ENCODE results near the gene HARS2.
"Not testable (repeated sequence)": the region's sequence is repeated elsewhere in the genome, so short reads cannot be mapped to it uniquely, and the experiment has no call there.

The HARS2 gene

DNA sequence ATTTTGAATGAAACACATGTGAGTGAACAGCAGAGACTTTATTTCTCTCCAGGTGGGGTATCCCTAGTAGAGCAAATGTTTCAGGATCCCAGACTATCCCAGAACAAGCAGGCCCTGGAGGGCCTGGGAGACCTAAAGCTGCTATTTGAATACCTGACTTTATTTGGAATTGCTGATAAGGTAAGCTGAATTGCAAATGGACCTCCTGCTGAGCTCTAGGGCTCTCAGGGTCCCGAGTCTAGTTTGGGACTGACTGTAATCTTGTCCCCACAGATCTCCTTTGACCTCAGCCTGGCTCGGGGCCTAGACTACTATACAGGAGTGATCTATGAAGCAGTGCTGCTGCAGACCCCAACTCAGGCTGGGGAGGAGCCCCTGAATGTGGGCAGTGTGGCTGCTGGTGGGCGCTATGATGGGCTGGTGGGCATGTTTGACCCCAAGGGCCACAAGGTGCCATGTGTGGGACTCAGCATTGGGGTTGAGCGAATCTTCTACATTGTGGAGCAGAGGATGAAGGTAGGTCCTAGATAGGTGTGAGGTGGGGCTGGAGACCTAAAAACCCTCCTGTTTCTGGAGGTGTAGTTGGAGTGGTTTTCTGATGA, 5.7 kb downstream of the HARS2 start:
- no peak for DNase-seq
- in situ Hi-C loops (cut with MboI; ENCODE audit: low pct_unique_long_range_greater_than_20kb, low sequenced_read_pairs) = no loop called here

DNA sequence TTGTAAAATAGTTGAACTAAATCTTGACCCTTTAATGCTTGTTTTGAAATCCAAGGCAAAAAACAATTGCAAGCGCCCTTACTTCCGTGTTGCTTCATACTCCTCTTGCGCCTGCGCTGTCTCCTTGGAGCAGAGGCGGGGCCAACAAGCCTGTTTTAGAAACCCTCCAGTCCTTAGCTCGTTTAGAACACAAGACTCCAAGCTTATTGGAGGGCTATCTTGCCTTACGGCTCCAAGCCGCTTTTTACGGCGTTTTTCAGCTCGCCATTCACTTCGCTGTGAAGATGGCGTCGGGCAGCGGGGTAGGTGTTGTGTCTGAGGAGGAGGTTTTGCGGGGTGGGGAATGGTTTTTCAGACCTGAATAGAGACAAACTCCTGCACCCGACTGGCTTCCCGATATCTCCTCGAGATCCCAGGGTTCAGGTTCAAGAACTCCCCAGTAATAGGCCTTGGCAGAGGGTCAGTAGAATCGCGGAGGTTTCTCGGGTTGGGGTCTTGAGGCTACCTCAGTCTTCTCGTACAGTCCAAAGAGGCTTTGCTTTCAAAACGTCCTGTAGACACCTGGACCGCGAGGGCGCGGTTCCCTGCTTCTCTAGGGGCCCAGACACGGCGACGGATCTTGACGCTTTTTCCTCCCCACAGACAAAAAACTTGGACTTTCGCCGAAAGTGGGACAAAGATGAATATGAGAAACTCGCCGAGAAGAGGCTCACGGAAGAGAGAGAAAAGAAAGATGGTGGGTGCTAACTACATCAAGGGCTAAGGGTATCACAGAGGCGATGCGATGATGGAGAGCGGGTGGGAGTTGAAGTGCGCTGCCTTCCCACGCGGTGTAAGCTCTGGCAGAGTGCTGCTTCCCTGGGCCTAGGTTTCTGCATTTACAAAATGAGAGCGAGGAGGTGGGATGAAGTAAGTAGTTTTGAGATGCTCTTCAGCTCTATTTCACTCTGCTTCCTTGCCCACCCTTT, 9.2 kb downstream of the HARS2 start, which contains the start of gene ZMAT2:
ZMAT2 (plus strand) TSS at position 271 of the 968 bp plus-strand sequence; CDS start at position 285, 14 bp downstream.
- in situ Hi-C loops (cut with MboI; ENCODE audit: low pct_unique_long_range_greater_than_20kb, low sequenced_read_pairs) = loop anchor here (25.0 kb wide), 1 partner anchor 463 kb away; no protein-coding TSS in a partner anchor
- DNase-seq = peak; percentile 95

DNA sequence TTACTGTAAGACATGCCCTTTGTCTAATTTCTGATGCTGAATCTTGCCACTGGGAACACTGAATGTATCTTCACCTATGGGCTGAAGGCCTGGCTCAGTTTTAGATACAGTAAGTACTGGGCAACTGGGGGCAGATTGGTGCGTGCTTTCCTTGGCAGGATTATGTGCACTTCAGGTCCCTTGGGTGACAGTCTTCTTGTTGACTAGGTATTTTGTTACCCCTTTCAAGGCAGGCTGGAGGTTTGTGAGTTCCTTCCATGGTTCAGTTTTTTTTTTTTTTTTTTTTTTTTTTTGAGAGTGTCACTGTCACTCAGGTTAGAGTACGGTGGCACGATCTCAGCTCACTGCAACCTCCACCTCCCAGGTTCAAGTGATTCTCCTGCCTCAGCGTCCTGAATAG, 16.6 kb downstream of the HARS2 start:
- in situ Hi-C loops (cut with MboI; ENCODE audit: low pct_unique_long_range_greater_than_20kb, low sequenced_read_pairs) = loop anchor here (25.0 kb wide), 1 partner anchor 471 kb away; no protein-coding TSS in a partner anchor
- no peak for DNase-seq

DNA sequence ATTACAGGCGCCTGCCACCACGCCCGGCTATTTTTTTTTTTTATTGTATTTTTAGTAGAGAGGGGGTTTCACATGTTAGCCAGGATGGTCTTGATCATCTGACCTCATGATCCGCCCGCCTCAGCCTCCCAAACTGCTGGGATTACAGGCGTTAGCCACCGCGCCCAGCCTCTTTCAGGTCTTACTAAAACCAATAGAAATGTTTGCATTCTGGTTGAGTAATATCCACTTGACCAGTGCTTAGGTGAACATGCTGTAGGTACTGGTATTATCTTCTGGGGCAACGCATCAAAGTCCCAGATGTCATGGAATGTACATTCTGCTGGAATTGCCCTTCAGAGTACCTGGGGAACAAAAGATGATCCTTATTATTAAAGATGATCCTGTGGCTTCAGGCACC, 17.5 kb downstream of the HARS2 start:
- DNase-seq = not testable (repeated sequence)
- in situ Hi-C loops (cut with MboI; ENCODE audit: low pct_unique_long_range_greater_than_20kb, low sequenced_read_pairs) = loop anchor here (25.0 kb wide), 1 partner anchor 471 kb away; no protein-coding TSS in a partner anchor

DNA sequence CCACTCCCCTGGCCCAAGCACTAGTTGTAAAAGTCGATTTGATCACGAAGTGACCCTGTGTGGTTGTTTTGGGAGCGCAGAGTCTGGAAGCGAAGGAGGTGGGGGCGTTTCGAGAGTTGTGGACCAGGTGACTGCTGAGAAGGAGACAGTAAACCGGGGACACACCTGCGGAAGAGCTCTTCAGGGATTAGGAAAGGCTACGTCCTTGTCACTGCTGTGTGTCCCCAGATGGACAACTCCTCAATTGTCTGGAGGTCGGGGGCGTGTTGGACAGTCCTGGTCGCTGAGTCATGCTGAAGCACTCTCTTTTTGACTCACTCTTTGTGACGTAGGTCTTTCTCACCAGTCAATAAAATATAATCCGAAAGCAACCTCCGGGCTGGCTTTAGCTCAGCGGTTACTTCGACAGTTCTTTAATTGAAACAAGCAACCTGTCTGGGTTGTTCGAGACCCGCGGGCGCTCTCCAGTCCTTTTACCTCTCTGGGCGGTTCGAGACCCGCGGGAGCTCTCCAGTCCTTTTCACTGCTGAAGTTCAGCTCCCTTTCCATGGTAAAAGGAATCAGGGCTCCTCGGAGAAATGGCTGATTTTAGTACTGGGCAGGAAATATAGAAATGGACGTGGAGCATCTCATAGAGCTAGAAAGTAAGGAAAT, 19.8 kb downstream of the HARS2 start:
- in situ Hi-C loops (cut with MboI; ENCODE audit: low pct_unique_long_range_greater_than_20kb, low sequenced_read_pairs) = loop anchor here (10.0 to 25.0 kb wide), 2 partner anchors 346 to 474 kb away; partner anchors contain the start of gene SLC4A9
- peak; percentile 99 for DNase-seq

DNA sequence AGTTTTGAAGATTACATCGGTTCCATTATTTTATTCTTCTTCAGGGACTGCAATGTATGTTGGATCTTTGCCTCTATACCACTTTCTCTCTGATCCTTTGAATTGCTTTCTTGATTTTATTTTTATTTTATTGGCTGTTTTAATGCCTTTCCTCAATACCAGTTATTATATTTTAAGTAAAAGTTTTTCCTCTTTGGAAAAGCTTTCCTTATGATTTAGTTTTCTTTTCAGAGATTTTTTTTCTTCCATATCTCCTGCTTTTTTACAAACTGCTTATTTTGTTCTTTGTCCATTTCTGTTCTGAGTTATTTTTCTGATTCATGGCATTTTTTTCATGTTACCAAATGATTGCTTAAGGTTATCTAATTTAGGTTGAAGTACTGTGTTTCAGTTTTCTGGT, 20.5 kb downstream of the HARS2 start:
- DNase-seq = no peak
- in situ Hi-C loops (cut with MboI; ENCODE audit: low pct_unique_long_range_greater_than_20kb, low sequenced_read_pairs) = loop anchor here (10.0 to 25.0 kb wide), 2 partner anchors 347 to 474 kb away; partner anchors contain the start of gene SLC4A9

DNA sequence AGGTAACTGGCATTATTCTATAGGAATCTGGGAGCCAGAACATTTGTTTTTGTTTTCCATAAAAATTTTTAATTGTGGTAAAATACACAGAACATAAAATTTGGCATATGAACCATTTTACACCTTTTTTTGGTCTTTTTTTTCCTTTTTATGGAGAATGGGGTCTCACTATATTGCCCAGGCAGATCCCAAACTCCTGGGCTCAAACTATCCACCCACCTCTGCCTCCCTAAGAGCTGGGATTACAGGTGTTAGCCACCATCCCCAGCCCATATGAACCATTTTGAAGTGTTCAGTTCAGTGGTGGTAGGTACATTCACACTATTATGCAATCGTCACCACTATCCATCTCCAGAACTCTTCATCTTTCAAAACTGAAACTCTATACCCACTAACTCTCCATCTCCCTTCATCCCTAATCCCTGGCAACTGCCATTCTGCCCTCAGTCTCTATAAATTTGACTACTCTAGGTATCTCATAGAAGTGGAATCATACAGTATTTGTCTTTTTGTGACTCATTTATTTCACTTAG, 22.4 kb downstream of the HARS2 start:
- in situ Hi-C loops (cut with MboI; ENCODE audit: low pct_unique_long_range_greater_than_20kb, low sequenced_read_pairs) = loop anchor here (10.0 to 25.0 kb wide), 2 partner anchors 349 to 476 kb away; partner anchors contain the start of gene SLC4A9
- no peak for DNase-seq

DNA sequence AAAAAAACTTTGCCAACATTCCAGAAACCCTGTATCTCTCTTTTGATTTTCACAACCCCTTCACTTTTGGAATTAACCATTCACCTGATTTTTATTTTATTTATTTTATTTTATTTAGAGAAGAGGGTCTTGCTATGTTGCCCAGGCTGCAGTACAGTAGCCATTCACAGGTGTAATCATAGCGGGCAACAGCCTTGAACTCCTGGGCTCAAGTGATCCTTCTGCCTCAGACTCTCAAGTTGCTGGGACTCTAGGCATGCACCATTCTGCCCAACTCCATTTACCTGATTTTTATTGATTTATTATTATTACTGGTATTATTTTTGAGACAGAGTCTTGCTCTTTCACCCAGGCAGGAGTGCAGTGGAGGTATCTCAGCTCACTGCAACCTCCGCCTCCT, 25.0 kb downstream of the HARS2 start:
- in situ Hi-C loops (cut with MboI; ENCODE audit: low pct_unique_long_range_greater_than_20kb, low sequenced_read_pairs) = loop anchor here (10.0 to 25.0 kb wide), 2 partner anchors 351 to 479 kb away; partner anchors contain the start of gene SLC4A9
- not testable (repeated sequence) for DNase-seq

DNA sequence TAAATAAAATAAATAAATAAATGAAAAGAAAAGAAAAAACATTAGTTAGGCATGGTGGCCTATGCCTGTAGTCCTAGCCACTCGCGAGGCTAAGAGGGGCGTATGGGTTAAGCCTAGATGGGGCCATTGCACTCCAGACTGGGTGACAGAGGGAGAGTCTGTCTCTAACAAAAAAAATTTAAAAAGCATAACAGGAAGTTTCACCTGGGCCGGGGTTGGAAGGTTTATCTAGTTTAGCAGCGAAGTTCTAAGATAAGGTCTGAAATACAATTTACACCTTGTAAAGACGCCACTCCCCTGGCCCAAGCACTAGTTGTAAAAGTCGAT, 27.0 kb downstream of the HARS2 start:
- in situ Hi-C loops (cut with MboI; ENCODE audit: low pct_unique_long_range_greater_than_20kb, low sequenced_read_pairs) = loop anchor here (10.0 to 25.0 kb wide), 2 partner anchors 353 to 481 kb away; partner anchors contain the start of gene SLC4A9
- no peak for DNase-seq

DNA sequence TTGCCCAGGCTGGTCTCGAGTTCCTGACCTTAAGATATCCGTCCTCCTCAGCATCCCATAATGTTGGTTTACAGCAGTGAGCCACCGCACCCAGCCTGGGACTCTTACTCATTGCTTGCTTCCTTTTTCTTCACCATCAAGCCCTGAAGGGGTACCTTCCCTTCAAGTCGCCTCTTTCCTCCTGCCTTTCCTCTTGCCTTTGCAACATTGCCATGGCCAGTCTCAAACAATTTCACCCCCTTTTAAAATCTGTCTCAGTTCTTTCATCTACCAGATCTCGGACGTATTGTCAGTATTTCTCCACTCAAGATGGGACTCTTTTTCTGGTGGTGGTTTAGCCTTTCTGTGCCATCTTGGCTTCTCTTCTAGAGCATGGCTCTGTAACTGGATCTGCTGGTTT, 29.5 kb downstream of the HARS2 start:
- not testable (repeated sequence) for DNase-seq
- in situ Hi-C loops (cut with MboI; ENCODE audit: low pct_unique_long_range_greater_than_20kb, low sequenced_read_pairs) = loop anchor here (25.0 kb wide), 1 partner anchor 483 kb away; no protein-coding TSS in a partner anchor

DNA sequence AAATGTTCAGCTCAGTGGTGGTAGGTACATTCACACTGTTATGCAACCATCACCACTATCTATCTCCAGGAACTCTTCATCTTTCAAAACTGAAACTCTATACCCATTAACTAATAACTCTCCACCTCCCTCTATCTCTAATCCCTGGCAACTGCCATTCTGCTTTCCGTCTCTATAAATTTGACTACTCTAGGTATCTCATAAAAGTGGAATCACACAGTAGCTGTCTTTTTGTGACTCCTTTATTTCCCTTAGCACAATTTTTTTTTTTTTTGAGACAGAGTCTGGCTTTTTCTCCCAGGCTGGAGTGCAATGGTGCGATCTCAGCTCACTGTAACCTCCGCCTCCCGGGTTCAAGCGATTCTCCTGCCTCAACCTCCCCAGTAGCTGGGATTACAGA, 30.1 kb downstream of the HARS2 start:
- in situ Hi-C loops (cut with MboI; ENCODE audit: low pct_unique_long_range_greater_than_20kb, low sequenced_read_pairs) = loop anchor here (25.0 kb wide), 1 partner anchor 484 kb away; no protein-coding TSS in a partner anchor
- DNase-seq = not testable (repeated sequence)

DNA sequence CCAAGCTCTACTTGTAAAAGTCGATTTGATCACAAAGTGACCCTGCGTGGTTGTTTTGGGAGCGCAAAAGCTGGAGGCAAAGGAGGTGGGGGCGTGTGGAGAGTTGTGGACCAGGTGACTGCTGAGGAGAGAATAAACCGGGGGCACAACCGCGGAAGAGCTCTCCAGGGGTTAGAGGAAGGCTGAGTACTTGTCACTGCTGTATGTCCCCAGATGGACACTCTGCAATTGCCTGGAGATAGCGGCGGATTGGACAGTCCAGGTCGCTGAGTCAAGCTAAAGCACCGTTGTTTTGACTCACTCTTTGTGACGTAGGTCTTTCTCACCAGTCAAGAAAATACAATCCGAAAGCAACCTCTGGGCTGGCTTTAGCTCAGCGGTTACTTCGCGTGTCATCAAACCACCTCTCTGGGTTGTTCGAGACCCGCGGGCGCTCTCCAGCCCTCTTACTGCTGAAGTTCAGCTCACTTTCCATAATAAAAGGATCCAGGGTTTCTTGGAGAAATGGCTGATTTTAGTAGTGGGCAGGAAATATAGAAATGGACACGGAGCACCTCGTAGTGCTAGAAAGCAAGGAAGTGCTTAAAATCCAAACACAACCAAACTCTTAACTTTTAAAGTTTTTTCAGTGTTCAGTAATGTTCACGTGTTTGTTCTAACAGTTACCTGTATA, 34.7 kb downstream of the HARS2 start:
- in situ Hi-C loops (cut with MboI; ENCODE audit: low pct_unique_long_range_greater_than_20kb, low sequenced_read_pairs) = no loop called here
- no peak for DNase-seq

DNA sequence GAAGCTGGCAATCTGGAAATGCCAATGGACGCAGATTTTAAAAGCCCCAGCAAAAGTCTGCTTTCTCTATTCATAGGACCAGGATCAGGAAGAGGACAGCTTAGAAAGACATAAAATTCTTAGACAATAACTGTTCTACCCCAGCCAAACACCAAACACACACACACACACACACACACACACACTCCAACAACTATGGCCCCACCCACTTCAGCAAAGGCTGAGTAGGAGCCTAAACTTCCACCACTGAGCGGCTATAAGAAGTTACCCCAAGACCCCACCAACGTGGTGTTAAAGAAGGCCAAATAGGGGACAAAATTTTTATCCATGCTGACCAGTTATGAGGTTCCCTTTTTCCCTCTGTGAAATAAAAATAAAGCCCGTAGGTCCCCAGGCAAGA, 41.8 kb downstream of the HARS2 start:
- no peak for DNase-seq
- in situ Hi-C loops (cut with MboI; ENCODE audit: low pct_unique_long_range_greater_than_20kb, low sequenced_read_pairs) = no loop called here

DNA sequence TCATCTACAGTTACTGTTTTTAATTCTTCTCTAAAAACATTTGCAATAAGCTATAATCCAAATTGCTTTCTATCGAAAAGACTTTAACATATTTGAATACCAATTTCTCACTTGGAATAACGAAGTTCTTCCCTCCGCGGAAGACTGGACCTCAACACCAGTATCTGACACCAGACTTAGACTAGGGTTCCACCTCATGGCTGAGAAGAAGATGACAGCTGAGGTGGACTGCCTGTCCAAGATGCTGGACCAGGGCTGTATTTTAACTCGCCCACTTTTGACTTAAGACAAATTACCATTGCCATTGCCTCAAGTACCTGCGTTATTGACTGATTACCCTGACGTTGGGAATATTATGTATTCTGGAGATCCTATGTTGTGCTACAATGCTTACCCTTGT, 43.1 kb downstream of the HARS2 start:
- in situ Hi-C loops (cut with MboI; ENCODE audit: low pct_unique_long_range_greater_than_20kb, low sequenced_read_pairs) = no loop called here
- no peak for DNase-seq

DNA sequence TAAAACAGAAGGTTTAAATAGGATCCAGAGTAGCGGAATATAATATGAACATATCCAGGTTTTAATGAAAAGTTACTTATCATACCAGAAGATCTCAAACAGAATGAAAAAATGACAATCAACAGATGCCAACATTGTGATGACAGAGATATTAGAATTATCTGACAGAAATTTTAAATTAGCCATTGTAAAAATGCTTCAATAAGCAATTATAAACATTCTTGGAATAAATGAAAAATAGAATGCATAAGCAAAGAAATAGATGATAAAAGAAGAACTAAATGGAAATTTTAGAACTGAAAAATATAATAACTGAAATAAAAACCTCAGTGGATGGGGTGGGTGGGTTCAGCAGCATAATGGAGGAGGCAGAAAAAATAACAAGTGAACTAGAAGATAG, 46.2 kb downstream of the HARS2 start:
- no peak for DNase-seq
- in situ Hi-C loops (cut with MboI; ENCODE audit: low pct_unique_long_range_greater_than_20kb, low sequenced_read_pairs) = no loop called here

DNA sequence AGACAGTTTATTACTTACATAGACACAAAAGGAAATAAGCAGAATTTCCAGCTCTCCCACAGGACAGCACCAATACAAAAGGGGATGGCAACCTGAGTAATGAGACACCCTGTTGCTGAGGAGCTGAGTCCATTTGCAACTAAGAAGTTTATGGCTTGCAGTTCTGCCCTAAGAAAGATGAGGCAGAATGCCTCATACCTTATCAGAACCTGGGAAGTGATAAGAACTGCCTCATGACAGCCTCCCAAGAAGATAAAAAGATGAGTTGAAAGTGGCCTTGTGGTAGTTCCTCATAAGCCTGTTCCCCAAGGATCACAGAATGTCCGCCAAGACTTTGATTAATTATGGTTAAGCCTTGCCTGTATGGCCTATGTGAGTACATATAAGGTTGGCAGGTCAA, 50.7 kb downstream of the HARS2 start:
- in situ Hi-C loops (cut with MboI; ENCODE audit: low pct_unique_long_range_greater_than_20kb, low sequenced_read_pairs) = no loop called here
- DNase-seq = no peak
